NCI-H2171 treated with DMSO at 0.1 percent for 48 hours (cell line): ENCODE results near the gene ATG13.
"Not testable (repeated sequence)": the region's sequence is repeated elsewhere in the genome, so short reads cannot be mapped to it uniquely, and the experiment has no call there.

Experiments used
- DNase-seq: peaks from one replicate; lab custom pipeline; 2025; lab: John Stamatoyannopoulos, UW

Gene ATG13

DNA sequence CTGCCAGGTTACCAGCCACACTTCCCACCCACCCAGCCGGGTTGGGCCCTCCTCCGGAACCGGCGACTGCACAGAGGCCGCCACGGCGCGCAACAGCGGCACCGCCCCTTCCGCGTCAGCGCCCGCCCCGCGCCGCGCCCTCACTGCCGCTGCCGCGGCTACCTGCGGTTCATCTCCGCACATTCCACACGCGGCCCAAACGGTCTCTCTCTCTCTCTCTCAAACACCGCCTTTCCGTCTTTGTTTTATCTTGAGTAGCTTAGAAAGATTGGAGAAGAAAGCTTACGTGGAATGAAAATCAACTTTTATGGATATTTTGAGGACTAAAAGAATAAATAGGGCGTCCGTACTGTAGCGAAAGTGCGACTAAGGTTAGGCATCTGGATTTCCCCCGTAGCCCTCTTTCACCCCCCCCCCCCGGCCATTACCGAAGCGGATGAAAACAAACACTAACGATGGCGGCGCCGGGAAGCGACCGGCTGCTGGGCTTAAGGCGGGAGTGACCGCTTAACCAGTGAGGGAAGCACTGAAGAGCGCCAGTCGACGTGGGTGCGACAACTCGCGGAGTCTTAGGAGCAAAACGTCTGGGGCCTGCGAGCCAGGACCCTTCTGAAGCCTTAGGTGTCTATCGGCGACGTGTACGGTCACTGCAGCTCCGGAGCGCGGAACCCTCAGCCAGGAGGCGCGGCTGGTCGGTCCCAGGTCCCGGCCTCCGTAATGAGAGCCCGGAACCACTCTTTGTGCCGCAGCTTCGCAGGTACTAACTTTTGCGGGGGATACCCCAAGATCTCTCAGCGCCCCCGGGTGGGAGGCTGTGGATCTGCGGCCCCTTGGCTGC, at the start of gene ATG13, which contains the start of gene HARBI1:
TSS of gene ATG13 (plus strand) at position 420 of the 838 bp plus-strand sequence. CDS start 26,739 bp downstream, outside the sequence.
TSS of gene HARBI1 (minus strand) at position 94 of the 838 bp plus-strand sequence. CDS start 990 bp downstream, outside the sequence.
- DNase-seq = peak; percentile 84

DNA sequence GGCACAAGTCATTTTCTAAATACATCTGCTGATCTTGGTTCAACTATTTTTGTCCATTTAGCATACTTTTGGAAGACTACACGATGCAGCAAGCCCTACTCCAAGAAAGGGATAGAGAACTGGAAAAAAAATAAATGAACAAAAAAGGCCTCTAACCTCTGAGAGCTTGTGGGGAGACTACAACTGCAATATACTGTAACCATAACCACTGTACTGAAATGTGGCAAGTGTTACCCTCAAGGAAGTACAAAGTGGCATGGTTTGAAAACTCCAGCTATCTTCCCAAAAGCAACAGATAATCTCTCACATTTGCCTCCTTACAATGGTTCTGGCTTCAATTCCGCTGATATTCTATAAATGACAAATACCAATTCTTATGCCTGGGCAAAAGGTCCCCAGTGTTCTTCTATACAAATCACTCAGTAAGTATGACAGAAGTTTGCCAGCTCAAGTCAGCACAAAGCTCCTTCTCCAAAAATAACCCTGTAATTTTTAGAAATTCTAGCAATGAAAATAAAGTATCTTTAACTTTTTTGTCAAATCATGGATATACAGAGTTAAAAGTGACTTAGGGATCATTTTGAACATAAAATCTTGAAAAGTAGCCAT, 46.5 kb upstream of the ATG13 start:
- no peak for DNase-seq

DNA sequence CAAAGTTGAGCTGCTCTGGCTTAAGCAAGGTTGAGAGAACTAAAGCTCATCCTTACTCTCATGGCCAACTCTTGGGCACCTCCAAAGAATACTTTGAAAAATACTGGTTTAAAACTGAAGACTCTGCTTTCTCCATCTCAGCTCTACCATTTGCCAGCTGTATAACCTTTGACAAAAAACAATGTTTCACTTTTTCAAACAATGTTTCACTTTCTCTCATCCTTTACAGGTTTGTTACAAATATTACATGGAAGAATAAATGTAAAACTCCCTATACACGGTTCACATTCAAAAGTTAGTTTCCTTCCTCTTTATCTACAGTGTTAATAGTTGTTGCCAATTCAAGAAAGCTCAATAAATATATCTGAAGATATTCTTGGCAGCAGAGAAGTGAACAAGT, 42.7 kb upstream of the ATG13 start:
- DNase-seq = no peak

DNA sequence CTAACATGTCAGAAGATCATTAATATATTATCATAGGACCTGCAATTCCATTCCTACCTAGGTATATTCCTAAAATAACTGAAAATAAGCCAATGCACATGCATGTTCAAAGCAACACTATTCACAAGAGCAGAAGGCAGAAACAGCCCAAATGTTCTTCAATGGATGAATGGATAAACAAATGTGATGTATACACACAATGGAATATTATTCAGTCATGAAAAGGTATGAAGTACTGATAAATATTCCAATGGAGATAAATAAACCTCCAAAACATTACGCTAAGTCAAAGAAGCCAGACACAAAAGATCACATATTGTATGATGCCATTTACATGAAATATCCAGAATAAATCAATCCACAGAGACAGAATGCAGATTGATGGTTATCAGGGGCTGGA, 40.3 kb upstream of the ATG13 start:
- no peak for DNase-seq

DNA sequence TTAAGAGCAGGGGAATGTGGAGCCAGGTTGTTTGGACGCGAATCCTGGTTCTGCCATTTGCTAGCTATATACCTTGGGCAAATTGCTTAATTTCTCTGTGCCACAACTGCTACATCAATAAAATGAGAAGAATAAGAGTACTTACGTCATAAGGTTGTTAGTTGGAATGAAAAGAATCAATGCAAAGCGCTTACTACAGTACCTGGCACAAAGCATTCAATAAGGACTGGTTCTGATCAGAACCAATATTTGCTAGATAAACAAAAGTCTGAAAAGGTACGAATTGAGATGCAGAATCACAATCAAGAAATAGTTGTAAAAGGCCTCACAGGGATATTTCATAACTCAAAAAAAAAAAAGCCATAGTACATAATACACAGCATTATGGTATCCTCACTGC, 34.8 kb upstream of the ATG13 start:
- no peak for DNase-seq

DNA sequence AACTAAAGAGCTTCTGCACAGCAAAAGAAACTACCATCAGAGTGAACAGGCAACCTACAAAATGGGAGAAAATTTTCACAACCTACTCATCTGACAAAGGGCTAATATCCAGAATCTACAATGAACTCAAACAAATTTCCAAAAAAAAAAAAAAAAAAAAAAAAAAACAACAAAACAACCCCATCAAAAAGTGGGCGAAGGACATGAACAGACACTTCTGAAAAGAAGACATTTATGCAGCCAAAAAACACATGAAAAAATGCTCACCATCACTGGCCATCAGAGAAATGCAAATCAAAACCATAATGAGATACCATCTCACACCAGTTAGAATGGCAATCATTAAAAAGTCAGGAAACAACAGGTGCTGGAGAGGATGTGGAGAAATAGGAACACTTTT, 33.8 kb upstream of the ATG13 start:
- not testable (repeated sequence) for DNase-seq

DNA sequence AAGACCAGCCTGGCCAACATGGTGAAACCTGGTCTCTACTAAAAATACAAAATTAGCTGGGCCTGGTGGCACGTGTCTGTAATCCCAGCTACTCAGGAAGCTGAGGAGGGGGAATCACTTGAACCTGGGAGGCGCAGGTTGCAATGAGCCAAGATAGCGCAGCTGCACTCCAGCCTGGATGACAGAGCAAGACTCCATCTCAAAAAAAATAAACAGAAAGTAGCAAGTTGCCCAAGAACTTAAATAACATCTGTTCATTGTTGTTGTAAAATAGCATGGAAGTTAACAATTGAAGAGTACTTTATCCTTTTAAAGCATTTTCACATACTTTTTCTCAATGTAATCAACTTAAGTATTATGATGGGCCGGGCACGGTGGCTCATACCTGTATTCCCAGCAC, 29.2 kb upstream of the ATG13 start:
- no peak for DNase-seq

DNA sequence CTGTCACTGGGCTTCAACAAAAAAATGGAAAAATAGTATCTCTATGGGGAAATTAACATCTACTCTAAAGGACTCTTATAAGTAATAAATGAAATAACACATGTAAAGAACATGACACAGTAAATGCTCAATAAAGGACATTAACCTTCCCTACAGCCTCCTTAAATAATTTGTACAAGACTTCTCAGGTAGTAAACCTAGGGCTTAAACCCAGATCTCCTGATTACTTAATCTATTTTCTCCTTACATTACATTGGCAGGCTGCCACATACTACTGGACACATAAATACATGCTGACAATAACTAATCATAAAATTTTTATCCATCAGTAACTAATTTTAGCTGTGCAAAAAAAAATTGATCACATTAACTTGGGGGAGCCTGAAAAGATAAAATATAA, 28.4 kb upstream of the ATG13 start:
- no peak for DNase-seq

DNA sequence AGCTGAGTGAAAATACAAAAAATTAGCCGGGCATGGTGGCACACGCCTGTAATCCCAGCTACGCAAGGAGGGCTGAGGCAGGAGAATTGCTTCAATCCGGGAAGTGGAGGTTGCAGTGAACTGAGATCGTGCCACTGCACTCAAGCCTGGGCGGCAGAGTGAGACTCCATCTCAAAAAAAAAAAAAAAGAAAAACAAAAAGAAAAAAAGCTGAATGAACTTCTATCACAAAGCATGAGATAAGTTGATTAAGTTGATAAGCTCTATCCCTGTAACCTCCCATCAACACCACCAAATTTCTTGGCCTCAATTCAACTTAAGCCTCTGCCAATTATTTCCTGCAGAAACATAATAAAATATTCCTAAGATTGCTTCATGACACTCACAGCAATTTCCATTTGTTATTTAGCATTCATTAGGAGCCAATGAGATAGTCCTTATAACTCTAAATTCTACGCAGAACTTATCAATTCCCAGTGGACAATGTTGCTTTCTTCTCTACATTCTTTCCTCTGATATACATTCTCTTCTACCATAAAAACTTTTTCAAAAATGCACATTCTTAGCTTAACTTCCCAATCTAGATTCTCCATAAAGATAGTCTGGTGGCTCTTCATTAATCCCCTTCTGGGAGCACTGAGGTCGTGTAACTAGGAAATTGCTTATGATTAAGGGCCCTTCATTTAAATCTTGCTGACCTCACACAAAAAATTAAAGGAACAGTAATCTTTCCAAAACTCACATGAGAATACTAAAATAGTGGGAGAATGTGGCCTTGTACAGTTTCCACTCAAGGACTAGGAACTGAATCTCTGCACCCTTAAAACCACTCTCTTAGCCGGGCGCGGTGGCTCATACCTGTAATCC, 26.4 kb upstream of the ATG13 start:
- no peak for DNase-seq

DNA sequence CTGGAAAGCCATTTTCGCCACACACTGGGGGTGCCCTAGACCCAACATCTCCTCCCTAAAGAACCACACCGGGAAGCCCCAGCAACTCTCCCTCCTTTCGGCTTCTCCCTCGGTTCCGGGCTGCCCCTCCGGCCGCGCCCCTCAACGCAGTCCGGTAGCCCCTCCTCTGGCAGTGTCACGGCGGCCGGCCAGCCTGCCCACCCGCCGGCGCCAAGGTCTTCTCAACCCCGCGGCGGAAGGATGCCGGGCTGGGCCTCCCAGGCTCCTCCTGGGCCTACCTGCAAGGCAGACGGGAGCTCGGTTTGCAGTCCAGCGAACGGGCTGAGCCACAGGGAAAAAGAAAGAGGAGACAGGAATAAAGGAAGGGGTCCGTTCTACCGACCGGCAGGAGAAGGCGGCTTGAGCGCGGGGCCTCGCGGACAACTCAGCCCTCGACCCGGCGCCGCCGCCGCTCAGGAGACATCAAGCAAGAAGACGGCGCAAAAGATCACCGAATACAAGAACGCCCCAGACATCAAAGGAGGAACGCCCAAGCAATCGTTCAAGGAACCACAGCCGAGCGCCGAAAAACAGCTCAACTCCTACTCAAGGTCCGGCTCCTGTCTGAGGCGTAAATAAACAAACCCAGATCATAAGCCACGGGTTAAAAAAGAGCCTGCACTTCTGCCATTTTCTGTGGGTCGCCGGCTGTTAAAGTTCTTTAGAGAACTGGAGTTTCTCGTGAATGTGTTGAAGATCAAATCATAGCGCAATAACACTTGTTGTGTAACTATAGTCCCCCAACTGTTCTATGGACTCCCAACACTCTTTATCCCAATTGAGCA, 23.6 kb upstream of the ATG13 start, which contains the start of gene AMBRA1:
TSS of gene AMBRA1 (minus strand) at position 474 of the 824 bp plus-strand sequence. CDS start 45,643 bp downstream, outside the sequence.
- DNase-seq = peak; percentile 93

DNA sequence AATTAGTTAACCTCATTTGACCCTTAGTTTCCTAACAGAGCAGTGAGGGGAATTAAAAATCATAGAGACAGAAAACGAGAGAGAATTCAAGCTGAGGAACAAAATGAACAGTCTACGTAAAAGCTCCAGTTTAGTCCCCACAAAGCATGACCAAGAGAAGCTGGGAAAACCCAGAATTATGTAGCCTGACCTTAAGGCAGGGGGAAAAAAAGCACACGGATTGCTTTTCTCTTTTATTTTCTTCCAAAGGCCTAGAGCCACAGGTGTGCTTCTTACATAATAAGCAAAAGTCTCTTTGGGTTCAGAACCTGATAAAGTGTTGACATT, 23.0 kb upstream of the ATG13 start:
- DNase-seq = no peak

DNA sequence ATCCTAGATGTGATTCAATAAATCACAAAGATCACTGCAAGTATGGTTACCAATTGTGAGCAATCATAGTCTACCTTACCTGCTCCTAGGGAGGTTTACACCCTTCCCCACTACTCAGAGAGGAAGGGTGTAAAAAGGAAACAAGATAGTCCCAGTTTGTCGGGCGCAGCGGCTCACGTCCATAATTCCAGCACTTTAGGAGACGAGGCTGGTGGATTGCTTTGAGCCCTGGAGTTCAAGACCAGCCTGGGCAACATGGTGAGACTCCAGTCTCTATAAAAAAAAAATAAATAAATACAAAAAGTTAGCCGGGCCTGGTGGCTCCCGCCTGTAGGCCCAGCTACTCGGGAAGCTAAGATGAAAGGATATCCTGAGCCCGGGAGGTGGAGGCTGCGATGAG, 22.6 kb upstream of the ATG13 start:
- no peak for DNase-seq

DNA sequence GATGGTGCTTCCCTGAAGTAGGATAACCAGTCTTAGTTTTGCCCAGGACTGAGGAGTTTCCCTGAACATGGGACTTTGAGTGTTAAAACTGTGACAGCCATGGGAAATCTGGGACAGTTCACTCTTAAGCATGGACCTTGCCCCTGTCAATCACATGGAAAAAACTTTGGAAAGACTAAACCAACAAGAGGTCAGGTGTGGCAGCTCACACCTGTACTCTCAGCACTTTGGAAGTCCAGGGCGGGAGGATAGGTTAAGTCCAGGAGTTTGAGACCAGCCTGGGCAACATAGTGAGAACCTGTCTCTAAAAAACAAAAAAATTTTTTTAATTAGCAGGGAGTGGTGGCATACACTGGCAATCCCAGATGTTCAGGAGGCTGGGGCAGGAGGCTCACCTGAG, 20.2 kb upstream of the ATG13 start:
- no peak for DNase-seq

DNA sequence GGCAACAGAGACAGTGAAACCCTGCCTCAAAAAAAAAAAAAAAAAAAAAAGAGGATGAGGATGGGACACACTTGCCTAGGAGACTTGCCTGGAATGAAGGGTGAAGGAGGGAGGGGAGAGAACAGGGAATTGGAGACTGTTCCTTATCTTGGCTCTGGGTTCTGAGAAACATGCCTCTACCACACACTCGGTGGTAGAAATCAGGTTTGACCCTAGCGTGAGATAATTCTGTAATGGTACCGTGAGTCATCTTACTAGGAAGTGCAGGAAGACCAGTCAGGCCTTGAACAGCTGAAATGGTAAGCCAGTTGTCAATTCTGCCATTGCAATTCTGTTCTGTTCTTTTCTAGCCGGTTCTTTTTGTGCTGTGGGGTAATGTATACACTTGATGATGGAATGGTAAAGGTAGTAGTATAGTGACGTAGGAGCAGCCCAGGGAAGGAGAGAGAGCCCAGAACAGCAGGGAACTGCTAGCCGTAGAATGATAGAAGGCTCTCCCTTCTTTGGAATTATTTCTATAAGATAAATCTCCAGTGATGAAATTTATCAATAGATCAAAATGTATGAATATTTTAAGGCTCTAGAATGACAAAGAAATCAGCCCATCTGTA, 19.6 kb upstream of the ATG13 start:
- no peak for DNase-seq

DNA sequence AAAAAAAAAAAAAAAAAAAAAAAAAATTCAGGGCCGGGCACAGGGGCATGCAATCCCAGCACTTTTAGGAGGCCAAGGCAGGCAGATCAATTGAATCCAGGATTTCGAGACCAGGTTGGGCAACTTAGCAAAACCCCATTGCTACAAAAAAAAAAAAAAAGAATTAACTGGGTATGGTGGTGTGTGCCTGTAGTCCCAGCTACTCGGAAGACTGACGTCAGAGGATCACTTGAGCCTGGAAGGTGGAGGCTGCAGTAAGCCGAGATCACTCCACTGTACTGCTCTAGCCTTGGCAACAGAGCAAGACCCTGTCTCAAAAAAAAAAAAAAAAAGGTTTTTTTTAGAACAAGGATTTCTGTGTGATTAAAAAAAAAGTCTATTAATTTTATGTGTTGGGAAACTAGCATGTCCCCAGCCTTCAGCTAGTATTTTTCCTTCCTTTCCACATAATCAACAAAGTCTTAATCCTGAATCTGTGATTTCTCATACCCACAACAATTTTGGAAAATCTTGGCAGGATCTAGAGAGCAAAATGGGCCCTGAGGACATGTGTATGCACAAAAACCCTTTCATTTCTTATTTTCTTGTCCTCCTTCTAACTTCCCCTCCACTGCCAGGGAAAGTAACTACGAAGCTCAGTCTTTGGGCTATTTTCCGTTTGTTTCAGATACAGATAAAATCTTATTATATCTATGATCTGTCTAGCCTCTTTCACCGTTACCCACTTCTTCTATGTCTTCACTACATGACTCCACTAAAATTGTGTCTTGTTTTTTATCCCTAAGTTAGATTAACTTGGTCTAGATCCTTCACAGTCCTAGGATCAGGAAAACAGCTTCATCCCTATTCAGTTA, 17.8 kb upstream of the ATG13 start:
- DNase-seq = no peak

DNA sequence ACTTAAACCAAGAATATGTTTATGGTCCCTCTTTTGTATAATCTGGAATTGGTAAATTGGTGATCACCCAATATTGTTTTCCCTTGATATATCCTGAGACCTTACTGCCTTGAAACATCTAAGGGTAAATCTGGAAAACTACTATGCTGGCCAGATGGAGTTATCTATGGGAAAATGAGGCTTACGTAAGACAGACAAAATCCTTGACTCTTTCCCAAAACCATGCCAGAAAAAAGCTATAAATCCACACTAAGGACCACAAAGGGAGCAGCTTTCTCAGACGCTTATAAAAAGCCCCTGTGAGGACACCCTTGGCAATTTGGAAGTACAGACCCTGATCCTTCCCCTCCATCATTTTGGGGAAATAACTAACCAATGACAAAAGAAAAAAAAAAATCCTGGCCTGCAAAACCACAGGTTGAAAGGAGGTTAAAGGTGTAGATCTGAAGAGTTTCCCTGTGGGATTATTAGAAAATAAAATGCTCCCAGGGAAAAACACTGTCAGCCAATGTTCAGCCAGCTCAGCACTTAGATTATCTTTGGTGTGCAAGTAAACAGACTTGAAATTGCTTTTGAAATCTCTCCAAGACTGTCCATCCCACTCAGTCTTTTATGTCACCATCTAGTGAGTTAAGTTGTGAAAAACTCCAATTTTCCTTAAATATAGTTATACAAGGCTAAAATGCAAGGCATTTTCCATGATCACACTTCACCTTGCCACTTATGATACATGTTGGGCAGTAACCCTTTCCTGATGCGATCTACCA, 17.0 kb upstream of the ATG13 start:
- DNase-seq = no peak

DNA sequence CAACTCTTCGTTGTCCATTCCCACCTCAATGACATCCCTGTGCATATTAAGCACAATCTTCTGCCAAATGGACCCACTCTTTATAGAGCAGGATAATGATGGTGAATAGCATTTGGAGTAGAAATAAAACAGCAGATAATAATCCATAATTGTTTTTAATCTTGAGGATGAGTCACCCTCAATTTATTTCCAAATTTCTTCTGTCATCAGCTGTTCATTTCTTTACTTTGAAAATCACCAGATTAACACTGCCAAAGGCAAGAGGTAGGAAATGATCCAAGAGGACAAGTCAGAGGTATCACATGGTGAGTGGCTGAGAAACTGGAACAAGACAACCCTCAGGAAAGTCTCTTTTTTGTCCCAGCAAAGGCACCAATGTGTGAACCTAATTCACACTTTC, 16.2 kb upstream of the ATG13 start:
- DNase-seq = no peak

DNA sequence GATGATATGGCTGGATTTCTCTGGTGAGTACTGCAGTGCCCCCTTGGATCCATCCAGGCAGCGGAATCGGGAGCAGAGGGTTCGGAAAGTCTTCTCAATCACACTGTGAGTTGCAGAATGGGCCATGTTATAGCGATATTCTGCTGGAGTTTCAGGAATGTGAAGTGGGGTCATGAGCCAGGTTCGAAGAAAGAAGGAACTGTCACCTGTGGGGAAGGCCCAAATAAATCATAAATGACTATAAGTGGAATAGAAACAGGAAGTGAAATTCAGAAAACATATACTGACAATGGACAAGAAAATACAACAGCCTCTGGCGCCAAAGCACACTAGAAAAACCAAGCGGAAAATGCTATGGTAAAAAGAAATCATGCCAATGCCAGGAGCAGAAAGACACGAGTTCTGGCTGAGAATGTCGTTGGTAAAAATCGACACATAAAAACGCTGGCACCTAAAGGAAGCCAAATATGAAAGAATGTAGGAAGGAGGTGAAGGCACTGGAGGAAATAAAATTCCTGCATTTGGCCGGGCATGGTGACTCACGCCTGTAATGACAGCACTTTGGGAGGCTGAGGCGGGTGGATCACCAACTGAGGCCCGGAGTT, 13.5 kb upstream of the ATG13 start:
- DNase-seq = no peak

DNA sequence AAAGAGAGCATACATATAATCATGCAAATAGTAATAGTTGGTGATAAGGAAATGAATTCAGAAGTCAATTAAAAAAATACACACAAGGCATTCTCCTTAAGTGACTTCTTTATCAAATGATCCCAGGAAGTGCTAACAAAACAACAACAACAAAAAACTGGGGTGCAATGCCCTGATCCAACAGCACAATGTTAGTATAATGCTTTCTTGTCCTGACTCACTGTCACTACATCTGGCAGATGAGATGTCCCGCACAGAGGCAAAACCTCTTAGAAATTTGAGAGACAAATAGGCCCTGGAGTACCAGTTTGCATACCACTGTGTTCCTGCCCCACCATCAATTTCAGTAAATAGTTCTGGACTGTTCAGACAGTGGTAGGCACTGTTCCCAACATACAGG, 12.6 kb upstream of the ATG13 start:
- no peak for DNase-seq
